Neuronal stem cell (in vitro differentiated cells): Measurements from ENCODE around the gene UBE2M.

Experiments used
- DNase-seq: peaks from one replicate; pipeline ENCODE4 v3.0.0-alpha.2; 2013; ENCODE audit warnings: low spot score
- H2AFZ ChIP-seq: one replicate; pipeline ENCODE4 v1.6.1; 2013; ENCODE audit warnings: mild to moderate bottlenecking, low read length, inconsistent platforms
- H2AK5ac ChIP-seq: 2 replicates; pipeline ENCODE4 v1.6.1; 2013; ENCODE audit warnings: low read depth, mild to moderate bottlenecking, inconsistent platforms, low read length, moderate library complexity, mixed read lengths
- H2BK120ac ChIP-seq: 2 replicates; pipeline ENCODE4 v1.6.1; 2013; ENCODE audit warnings: low read depth, mild to moderate bottlenecking, inconsistent platforms, low read length, moderate library complexity, mixed read lengths
- H2BK12ac ChIP-seq: one replicate; pipeline ENCODE4 v1.6.1; 2013; ENCODE audit warnings: low read length, inconsistent platforms
- H2BK15ac ChIP-seq: 2 replicates; pipeline ENCODE4 v1.6.1; 2013; ENCODE audit warnings: mild to moderate bottlenecking, low read length, inconsistent platforms, mixed read lengths
- H2BK5ac ChIP-seq: one replicate; pipeline ENCODE4 v1.6.1; 2013; ENCODE audit warnings: inconsistent platforms, mild to moderate bottlenecking, low read length, moderate library complexity
- H3K14ac ChIP-seq: one replicate; pipeline ENCODE4 v1.6.1; 2013; ENCODE audit warnings: low read length, inconsistent platforms
- H3K18ac ChIP-seq: 2 replicates; pipeline ENCODE4 v1.6.1; 2013; ENCODE audit warnings: low read length, inconsistent platforms
- H3K23ac ChIP-seq: 2 replicates; pipeline ENCODE4 v1.6.1; 2013; ENCODE audit warnings: low read depth, mild to moderate bottlenecking, mixed read lengths, low read length, inconsistent platforms; ENCODE audit not compliant: poor library complexity
- H3K27ac ChIP-seq: replicated peaks from 3 replicates; pipeline ENCODE4 v1.5.1; 2013; ENCODE audit warnings: low read length, inconsistent platforms
- H3K27me3 ChIP-seq, 3 experiments: 2 replicates each; pipeline ENCODE4 v1.6.1; 2013; ENCODE audit warnings: low read length in 3 of 3, mild to moderate bottlenecking in 2 of 3, inconsistent platforms in 1 of 3, low read depth in 1 of 3, mixed read lengths in 1 of 3, moderate library complexity in 1 of 3; ENCODE audit not compliant: control insufficient read depth in 3 of 3, insufficient read depth in 3 of 3
- H3K36me3 ChIP-seq, 2 donors: replicated peaks in 1 of 2; 2 replicates each; pipeline ENCODE4 v1.6.1; 2013; ENCODE audit warnings: low read length in 2 of 2; ENCODE audit not compliant: control insufficient read depth in 2 of 2, insufficient read depth in 2 of 2
- H3K4ac ChIP-seq: 2 replicates; pipeline ENCODE4 v1.6.1; 2013; ENCODE audit warnings: inconsistent platforms, mild to moderate bottlenecking, low read length, moderate library complexity
- H3K4me1 ChIP-seq, 2 donors: 1 replicate in 1 of 2; 2 replicates in 1 of 2; pipeline ENCODE4 v1.6.1; 2013; ENCODE audit warnings: low read length in 2 of 2, low read depth in 1 of 2; ENCODE audit not compliant: control insufficient read depth in 2 of 2, insufficient read depth in 1 of 2
- H3K4me2 ChIP-seq: one replicate; pipeline ENCODE4 v1.6.1; 2013; ENCODE audit warnings: mild to moderate bottlenecking, low read length, inconsistent platforms; ENCODE audit not compliant: insufficient read depth, poor library complexity, severe bottlenecking
- H3K4me3 ChIP-seq, 2 donors: 2 replicates each; pipeline ENCODE4 v1.5.1; 2013; ENCODE audit warnings: low read length in 2 of 2, mild to moderate bottlenecking in 2 of 2, inconsistent platforms in 1 of 2, moderate library complexity in 1 of 2
- H3K79me1 ChIP-seq: one replicate; pipeline ENCODE4 v1.6.1; 2013; ENCODE audit warnings: low read depth, mild to moderate bottlenecking, inconsistent platforms, low read length, moderate library complexity
- H3K9ac ChIP-seq: one replicate; pipeline ENCODE4 v1.6.1; 2013; ENCODE audit warnings: mild to moderate bottlenecking, low read depth, low read length, inconsistent platforms; ENCODE audit not compliant: poor library complexity
- H3K9me3 ChIP-seq, 2 donors: replicated peaks in 1 of 2; 2 replicates each; pipeline versions ENCODE3 to v1.6.1; 2013; ENCODE audit warnings: low read length in 2 of 2, mild to moderate bottlenecking in 2 of 2, inconsistent platforms in 1 of 2, low read depth in 1 of 2, mixed read lengths in 1 of 2, moderate library complexity in 1 of 2; ENCODE audit not compliant: control insufficient read depth in 2 of 2, insufficient read depth in 1 of 2
- H4K8ac ChIP-seq: one replicate; pipeline ENCODE4 v1.6.1; 2013; ENCODE audit warnings: low read depth, mild to moderate bottlenecking, inconsistent platforms, low read length, moderate library complexity
- H4K91ac ChIP-seq: one replicate; pipeline ENCODE4 v1.6.1; 2013; ENCODE audit warnings: low read length, low read depth, mild to moderate bottlenecking, inconsistent platforms; ENCODE audit not compliant: poor library complexity
- WGBS, 2 donors: extraction: QIAGEN DNeasy Blood & Tissue Kit; methylation state at CpG; one replicate each; pipeline ENCODE4 v1.1.7; 2013; ENCODE audit warnings: missing lambda C conversion rate in 2 of 2, mixed read lengths in 1 of 2; ENCODE audit not compliant: insufficient read length in 2 of 2, insufficient replicate concordance in 1 of 2; ENCODE audit errors: extremely low coverage in 2 of 2; 5-methylcytosine and 5-hydroxymethylcytosine counted together

UBE2M gene

GRCh38 chr19:58572818-58573657, 14.6 kb upstream of the UBE2M start, which contains the start of gene MZF1:
TSS of gene MZF1 (minus strand) at chr19:58573335. CDS start at chr19:58571389, 1,946 bp downstream.
- Histone ChIP-seq H3K4me1 (peaks cover 9 to 11% of the 10 kb centered on the region in 2 donors), H3K14ac (peak within 1 kb of the TSS; percentile 49), H3K27ac (peak within 1 kb of the TSS; percentile 98), H3K36me3 (peaks cover 25 to 44% of the 10 kb centered on the region in 2 donors), H2AFZ (peak within 1 kb of the TSS; percentile 78), H2BK15ac (peak within 1 kb of the TSS; percentile 90), H3K4ac (peak within 1 kb of the TSS; percentile 4), H4K8ac (peak within 1 kb of the TSS; percentile 94), H3K9ac (peak within 1 kb of the TSS; percentile 96), H4K91ac (peak within 1 kb of the TSS; percentile 99), H3K79me1 (peaks cover 6% of the 10 kb centered on the region), H3K9me3 (no peaks in the 10 kb centered on the region), H3K27me3 (no peaks in the 10 kb centered on the region), H3K4me2 (peak within 1 kb of the TSS; percentile 81), H2AK5ac (peak within 1 kb of the TSS; percentile 30), H3K23ac (peak within 1 kb of the TSS; percentile 96), H3K4me3 (peak within 1 kb of the TSS; percentile 58 to 93), H2BK120ac (peak within 1 kb of the TSS; percentile 47), H2BK5ac (peak within 1 kb of the TSS; percentile 99), H3K18ac (peak within 1 kb of the TSS; percentile 100), H2BK12ac (peak within 1 kb of the TSS; percentile 33)
- peak; percentile 100 for DNase-seq
- no CpG with 5 or more reads among the region's 75 CpGs for WGBS, 2 donors

DNA sequence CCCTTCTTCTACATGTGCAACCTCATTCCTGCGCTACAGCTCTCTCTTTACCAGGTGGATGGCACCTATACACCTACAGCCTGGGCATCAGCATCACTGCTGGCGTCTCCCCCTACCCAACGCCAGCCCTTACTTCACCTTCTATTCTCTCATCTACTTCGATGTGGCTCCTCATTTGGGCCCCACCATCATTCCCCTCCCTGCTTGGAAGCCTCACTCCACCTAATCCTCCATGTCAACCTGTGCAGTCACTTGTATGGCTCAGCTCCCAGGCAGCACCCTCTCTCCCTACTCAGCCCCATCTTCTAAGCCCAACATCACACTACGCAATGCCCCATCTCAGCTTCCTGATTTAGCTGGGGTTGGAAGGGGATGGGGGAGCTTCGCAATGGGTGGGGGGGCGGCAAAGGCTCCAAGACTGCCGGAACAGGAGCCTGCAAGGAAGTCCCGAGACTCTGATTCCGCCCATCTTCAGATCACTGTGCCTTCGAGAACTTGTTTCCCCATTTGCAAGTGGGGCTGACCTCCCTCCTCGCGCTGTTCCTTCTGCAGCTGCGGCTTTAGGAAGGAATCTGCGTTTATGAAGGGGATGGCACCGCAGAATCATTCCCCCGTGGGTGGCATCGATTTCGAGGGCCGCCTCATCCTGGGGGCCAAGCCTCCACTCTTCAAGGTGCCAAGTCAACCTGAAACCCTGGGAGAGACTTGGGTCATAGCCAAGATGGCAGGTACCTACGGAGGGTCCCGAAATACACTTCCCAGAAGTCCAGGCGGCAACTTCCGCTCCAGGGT, 13.8 kb upstream of the UBE2M start:
- Histone ChIP-seq H2AK5ac (peak overlapping the region; percentile 30), H3K14ac (no peak overlapping the region), H3K36me3 (peaks cover 28 to 38% of the 10 kb centered on the region in 2 donors), H3K23ac (peak overlapping the region; percentile 96), H3K18ac (peak overlapping the region; percentile 21), H3K4me2 (peak overlapping the region; percentile 58), H3K4ac (peak overlapping the region; percentile 4), H2BK120ac (no peak overlapping the region), H2BK15ac (no peak overlapping the region), H4K8ac (peak overlapping the region; percentile 84), H2AFZ (peak overlapping the region; percentile 78), H3K27ac (peak overlapping the region; percentile 98), H3K9ac (peak overlapping the region; percentile 56), H3K4me3 (peak overlapping the region; percentile 58 to 72), H3K27me3 (no peaks in the 10 kb centered on the region), H4K91ac (no peak overlapping the region), H2BK12ac (no peak overlapping the region), H3K9me3 (no peaks in the 10 kb centered on the region), H2BK5ac (peak overlapping the region; percentile 99), H3K4me1 (peaks cover 9 to 11% of the 10 kb centered on the region in 2 donors), H3K79me1 (peaks cover 2% of the 10 kb centered on the region)
- WGBS, 2 donors: no CpG with 5 or more reads among the region's 24 CpGs
- no peak for DNase-seq

GRCh38 chr19:58571575-58571947, 13.2 kb upstream of the UBE2M start:
- peaks cover 30 to 43% of the 10 kb centered on the region in 2 donors for H3K36me3 ChIP-seq
- H4K8ac ChIP-seq: no peak overlapping the region
- H3K4me1 ChIP-seq: peaks cover 9 to 11% of the 10 kb centered on the region in 2 donors
- H2AFZ ChIP-seq: no peak overlapping the region
- peaks cover 2% of the 10 kb centered on the region for H3K79me1 ChIP-seq
- H2BK120ac ChIP-seq: no peak overlapping the region
- H3K9ac ChIP-seq: no peak overlapping the region
- H3K14ac ChIP-seq: no peak overlapping the region
- H3K9me3 ChIP-seq: no peaks in the 10 kb centered on the region
- no peak overlapping the region for H3K27ac ChIP-seq
- H2BK5ac ChIP-seq: no peak overlapping the region
- DNase-seq: no peak
- no peak overlapping the region for H2BK12ac ChIP-seq
- H4K91ac ChIP-seq: no peak overlapping the region
- no CpG with 5 or more reads among the region's 8 CpGs for WGBS, 2 donors
- no peak overlapping the region for H3K4me3 ChIP-seq
- no peak overlapping the region for H3K18ac ChIP-seq
- H3K23ac ChIP-seq: no peak overlapping the region
- H2BK15ac ChIP-seq: no peak overlapping the region
- no peak overlapping the region for H3K4me2 ChIP-seq
- H3K27me3 ChIP-seq: no peaks in the 10 kb centered on the region
- H2AK5ac ChIP-seq: no peak overlapping the region
- H3K4ac ChIP-seq: no peak overlapping the region
